HG03039 (cell line): ENCODE results near the gene AMACR.

Experiments
- ATAC-seq: cut with Tn5 transposase; IDR thresholded peaks from one replicate; pipeline ENCODE4 v1.9.1; 2021; ENCODE audit warnings: mild to moderate bottlenecking, moderate library complexity; ENCODE audit not compliant: unreplicated experiment

AMACR gene

GRCh38 chr5:34008802-34009201 lies 952 bp upstream of the AMACR start:
- ATAC-seq: no peak

DNA sequence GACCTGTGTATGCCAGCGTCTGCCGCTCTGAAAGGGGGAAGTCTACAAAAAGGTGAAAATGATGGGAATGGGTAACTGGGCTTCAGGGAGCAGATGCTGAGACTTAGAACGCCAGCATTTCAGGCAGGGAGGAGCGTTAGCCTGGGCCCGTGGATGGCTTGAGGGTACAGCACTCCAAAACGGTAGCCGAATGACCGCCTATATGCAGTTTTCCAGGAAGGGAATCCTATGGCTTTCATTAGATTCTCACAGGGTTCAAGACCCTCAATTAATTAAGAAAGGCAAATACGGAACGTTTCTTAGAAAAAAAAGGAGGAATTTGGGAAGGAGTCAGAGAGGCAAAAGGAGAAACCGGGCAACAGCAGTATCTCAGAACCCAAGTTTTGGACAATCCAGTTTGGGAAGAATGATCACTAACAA lies 639 bp downstream of the AMACR start:
- no peak for ATAC-seq

- ATAC-seq: no peak
Observed at GRCh38 chr5:34005681-34006080, 2.2 kb downstream of the AMACR start.

- no peak for ATAC-seq
Observed at GRCh38 chr5:34005211-34005610, 2.6 kb downstream of the AMACR start.

DNA sequence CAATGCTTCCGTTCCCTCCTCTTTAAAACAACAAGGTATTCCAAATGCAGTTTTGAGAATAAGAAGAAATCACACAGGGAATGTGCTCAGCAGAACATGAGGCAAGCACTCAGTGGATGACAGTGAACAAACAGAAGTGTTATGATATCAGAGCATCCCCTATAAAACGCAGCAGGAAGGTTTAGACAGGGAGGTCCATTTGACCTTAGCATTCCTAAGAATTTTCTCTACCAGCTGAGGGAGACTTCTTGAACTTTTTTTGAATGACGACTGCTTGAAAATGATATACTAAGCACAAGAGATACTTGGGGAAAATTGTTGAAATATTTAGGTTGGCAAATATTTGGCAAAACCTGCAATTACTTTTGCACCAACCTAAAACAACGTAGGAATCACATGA lies 3.9 kb downstream of the AMACR start:
- no peak for ATAC-seq

DNA sequence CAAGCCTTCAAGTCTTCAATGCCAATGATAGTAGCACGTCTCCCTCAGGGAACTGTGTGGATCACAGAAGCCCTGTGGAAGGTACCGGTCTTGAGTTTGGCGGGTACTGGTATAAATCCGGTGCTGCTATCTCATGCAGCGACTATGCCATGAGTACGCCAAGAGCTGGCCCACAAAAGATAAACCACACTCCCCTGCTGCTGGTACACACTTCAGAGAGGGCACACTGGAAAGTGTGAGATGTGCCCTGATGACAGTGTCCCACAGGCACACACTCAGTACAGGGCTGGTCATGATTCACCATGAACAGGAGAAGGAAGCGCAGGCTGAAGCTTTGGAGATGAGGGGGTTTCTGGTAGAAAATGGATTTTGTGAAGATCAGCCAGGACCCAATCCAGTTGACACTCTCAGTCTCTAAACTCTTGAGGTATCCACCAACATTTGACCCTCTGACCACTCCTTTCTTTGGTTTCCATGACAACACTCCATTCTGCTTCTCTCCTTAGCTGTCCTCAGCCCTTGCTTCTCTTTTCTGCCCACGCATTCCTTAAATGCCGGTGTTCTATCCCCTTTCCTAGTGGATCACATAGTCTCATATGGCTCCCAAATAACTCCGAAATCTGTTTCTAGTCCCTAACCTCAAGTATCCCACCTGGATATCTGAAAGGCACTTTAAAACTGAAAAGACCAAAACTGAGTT lies 5.1 kb downstream of the AMACR start:
- ATAC-seq: no peak

DNA sequence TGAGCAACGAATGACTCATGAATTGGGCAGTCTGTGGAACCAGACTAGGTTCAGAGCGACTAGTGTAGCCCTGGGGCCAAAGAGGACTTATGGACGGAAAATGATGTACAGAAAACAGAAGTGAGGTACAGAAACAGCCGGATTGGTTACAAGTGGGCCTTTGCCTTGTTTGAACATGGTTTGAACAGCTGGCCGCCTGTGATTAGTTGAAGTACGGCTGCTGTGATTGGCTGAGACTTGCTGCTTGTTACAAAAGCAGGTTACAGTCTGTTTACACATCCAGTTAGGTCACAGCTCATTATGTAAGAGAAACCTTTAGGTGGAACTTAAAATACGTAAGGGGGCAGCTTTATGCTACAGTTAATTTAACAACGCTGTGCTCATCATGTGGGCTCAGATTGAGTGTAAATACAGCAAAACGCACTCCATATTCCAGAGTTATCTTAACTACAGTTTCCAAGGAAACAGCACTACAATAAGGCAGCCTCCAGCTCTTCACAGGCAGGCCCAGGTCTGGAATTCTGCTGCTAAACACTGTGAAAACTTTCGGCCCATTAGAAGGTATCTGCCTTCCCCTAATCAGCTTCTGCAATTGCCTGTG lies 6.5 kb downstream of the AMACR start:
- ATAC-seq: no peak

GRCh38 chr5:33999978-34000377 lies 7.9 kb downstream of the AMACR start:
- no peak for ATAC-seq

DNA sequence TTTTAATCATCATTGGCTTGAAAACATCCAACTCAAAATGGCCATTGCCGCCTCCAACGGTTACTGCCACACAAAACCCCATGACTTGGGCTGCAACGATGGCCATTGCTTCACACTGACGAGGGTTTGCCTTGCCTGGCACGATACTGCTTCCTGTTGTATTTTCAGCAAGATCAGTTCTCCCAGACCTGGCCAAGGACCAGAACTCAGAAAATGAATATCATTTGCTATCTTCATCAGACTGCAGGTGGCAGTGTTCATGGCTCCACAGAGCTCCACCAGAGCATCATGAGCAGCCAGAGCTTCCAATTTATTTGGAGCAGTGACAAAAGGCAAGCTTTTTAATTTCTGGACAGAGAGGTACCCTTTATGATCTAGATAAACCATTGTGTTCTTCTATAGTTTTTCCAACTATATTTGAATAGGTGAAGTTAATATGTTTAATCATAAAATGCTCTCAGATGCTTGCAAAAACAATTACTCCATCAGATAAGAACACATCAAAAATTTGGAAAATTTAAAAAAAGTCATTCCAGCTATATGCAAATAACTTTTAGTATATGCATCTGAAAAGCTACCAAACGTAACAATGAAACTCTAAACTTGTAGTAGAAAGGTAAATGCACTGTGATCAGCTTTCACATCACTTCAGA lies 10.4 kb downstream of the AMACR start:
- ATAC-seq: peak; percentile 56

GRCh38 chr5:33995865-33996264 lies 12.0 kb downstream of the AMACR start:
- no peak for ATAC-seq

DNA sequence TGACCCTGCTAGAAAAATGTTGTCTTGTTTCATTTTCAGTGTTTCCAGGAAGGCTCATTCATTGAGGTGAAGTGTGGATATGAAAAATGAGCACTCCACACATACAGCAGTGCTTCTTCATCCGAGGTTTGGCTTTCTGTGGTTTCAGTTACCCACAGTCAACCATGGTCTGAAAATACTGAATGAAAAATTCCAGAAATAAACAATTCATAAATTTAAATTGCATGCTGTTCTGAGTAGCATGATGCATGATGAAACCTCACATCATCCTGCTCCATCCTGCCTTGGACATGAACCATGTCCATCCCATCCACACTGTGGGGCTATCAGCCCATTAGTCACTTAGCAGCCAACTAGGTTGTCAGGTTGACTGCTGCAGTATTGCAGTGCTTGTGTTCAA lies 13.0 kb downstream of the AMACR start:
- ATAC-seq: no peak

DNA sequence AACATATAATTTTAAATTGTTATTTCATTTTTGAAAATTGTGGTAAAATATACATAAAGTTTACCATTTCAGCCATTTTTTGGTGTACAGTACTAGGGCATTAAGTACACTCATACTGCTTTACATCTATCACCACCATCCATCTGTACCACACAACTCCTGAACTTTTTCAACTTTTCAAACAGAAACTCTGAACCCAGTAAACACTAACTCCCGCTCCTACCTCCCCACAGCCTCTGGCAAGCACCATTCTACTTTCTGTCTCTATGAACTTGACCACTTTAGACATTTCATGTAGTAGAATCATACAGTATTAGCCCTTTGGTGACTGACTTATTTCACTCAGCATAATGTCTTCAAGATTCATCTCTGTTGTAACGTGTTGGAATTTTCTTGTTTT lies 15.0 kb downstream of the AMACR start:
- ATAC-seq: no peak

DNA sequence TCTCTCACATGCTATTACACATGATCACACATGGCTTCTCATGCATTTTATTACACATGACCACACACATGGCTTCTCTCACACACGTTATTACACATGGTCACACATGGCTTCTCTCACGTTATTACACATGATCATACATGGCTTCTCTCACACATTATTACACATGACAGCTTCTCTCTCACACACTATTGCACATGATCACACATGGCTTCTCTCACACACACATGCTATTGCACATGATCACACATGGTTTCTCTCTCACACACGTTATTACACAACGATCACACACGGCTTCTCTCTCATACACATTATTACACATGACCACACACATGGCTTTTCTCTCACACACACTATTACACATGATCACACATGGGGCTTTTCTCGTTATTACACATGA lies 22.4 kb downstream of the AMACR start:
- no peak for ATAC-seq

DNA sequence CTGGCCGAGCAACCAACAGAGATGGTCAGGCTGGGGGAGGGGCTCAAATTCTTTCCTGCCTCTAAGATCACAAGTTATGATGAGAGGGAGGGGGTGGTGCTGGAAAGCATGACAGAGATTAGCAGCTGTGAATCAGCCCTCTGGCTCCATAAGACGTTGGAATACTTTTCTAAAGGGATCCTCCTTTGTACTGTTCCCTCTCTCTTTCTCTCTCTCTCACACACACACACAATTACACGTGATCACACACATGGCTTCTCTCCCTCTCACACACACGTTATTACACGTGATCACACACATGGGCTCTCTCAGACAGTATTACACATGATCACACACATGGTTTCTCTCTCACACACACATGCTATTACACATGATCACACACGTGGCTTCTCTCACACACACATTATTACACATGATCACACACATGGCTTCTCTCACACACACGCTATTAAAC lies 23.2 kb downstream of the AMACR start, which contains the start of gene SLC45A2:
SLC45A2 (minus strand) TSS at position 23 of the 454 bp plus-strand sequence. CDS start 110 bp downstream, outside the sequence.
- ATAC-seq: no peak

DNA sequence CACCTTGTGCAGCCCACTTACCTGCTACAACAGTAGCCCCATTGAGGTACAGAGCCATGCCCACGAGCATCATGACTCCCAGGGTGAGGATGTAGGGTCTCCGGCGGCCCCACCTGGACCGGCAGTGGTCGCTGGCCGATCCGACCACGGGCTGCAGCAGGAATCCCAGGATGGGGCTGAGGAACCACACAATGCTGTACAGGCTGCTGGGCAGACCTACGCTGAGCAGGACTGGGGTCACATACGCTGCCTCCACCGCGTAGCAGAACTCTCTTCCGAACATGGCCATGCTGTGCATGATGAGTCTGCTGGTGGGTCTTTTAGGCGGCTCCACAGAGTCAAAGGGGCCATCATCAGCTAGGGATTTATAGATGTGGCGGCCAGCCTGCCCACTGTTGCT lies 23.7 kb downstream of the AMACR start:
- ATAC-seq: no peak

DNA sequence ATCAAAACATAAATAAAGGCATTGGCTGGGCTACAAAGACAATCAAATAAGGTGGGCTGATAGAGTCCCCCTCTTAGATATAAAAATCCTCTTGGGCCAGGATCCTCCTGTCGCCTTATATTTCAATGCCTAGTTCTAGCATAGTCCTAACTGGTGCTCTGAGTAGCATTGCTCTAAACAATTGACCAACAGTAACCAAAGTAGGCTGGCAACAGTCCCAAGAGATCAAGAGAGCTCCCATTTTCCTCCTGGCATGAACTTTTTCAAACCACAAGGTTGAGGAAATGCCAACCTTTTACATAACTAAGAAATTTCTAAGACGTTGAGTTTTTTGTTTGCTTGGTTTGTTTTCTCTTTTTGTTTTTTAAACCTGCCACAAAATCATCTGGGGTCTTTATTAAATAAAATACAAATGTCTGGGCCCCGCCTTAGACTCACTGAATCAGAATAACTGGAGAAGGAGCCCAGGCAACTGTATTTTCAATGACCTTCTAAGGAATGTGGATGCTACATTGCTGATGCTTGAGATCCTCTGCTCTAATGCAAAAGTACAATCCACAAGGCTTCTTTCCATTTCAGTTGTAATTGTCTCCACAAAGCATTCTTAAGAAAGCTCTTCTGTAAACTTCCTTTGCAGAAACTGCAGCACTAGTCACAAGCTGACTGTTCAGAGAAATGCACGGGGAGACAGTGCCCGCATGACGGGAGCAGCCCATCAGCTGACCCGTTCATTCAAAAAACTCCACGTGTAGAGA lies 26.3 kb downstream of the AMACR start:
- ATAC-seq: no peak

GRCh38 chr5:33980030-33980429 lies 27.8 kb downstream of the AMACR start:
- ATAC-seq: no peak

GRCh38 chr5:33978306-33978705 lies 29.5 kb downstream of the AMACR start:
- no peak for ATAC-seq

DNA sequence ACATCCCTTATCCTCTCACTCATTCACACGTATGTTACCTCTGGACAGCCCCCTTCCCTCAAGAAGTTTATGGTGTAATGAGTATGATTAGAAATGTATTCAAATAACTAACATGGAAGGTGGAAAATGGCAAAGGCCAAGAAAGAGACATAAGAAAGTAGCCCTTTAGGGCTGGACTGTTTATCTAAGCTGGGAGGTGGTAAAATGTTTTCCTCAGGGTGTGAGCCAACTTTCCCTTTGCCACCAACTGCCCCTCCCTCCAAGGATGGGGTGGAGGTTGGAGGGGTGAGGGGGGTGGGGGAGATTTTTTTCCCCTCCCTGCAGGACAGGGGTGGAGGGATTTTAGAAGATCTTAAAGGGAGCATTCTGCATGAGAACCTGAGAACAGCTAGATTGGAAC lies 31.5 kb downstream of the AMACR start:
- no peak for ATAC-seq

GRCh38 chr5:33975852-33976251 lies 32.0 kb downstream of the AMACR start:
- no peak for ATAC-seq

DNA sequence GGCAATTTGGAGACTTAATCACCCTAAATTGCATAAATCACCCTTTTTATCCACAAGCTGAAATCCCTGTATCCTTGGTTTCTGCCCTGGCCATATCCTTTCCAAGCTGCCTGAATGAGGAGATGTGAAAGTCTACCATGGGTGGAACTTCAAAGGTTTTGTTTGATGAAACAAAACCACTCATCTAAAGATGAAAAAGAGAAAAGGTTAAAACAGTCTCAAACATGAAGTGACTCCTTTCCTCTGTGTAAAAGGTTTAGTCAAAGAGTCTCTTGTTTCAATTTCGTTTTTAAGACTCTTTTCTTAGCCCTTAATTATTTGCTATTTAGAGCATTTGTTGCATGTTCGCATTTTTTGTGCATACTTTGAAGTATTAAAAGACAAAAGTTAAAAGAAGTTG lies 34.6 kb downstream of the AMACR start:
- no peak for ATAC-seq
